Ascending aorta (tissue), 2 donors: Measurements from ENCODE around the gene MN1. TPM values are rescaled to one million over a fixed set of nuclear protein-coding genes. Genes with fewer than 3 reads are reported as not detected.

Experiments used
- DNase-seq, 2 donors: peaks; one replicate each; pipeline ENCODE4 v3.0.0-alpha.2; 2019; ENCODE audit warnings: low spot score in 2 of 2
- H3K27ac ChIP-seq, 2 donors: fragments of 200-600 bp; sonication (generic); one replicate each; pipeline ENCODE4 v1.5.1; 2016 to 2017; ENCODE audit warnings: mild to moderate bottlenecking in 1 of 2
- H3K27me3 ChIP-seq: fragments of 200-600 bp; sonication (generic); one replicate; pipeline ENCODE4 v1.5.1; 2017
- H3K36me3 ChIP-seq, 2 donors: fragments of 200-600 bp; sonication (generic); one replicate each; pipeline ENCODE4 v1.5.1; 2016
- H3K4me1 ChIP-seq, 2 donors: fragments of 200-600 bp; sonication (generic); one replicate each; pipeline ENCODE4 v1.5.1; 2016 to 2017; ENCODE audit warnings: mild to moderate bottlenecking in 1 of 2
- H3K4me3 ChIP-seq, 2 donors: fragments of 200-600 bp; sonication (generic); one replicate each; pipeline ENCODE4 v1.5.1; 2016 to 2017; ENCODE audit warnings: mild to moderate bottlenecking in 1 of 2
- H3K9me3 ChIP-seq, 2 donors: fragments of 200-600 bp; sonication (generic); one replicate each; pipeline ENCODE4 v1.5.1; 2016
- CTCF ChIP-seq, 3 experiments: fragments of 200-600 bp in 2 of 3; fragments of 450-650 bp in 1 of 3; sonication (generic) in 2 of 3; IDR thresholded peaks; one replicate each; pipeline ENCODE4 v1.5.1; 2016 to 2019; ENCODE audit warnings: antibody characterized with exemption in 3 of 3, mild to moderate bottlenecking in 1 of 3, moderate library complexity in 1 of 3
- intact Hi-C: fragments of 100-400 bp; cut with DNase I; formaldehyde crosslinking; loops from one replicate; pipeline ENCODE4 v1.15.1; 2023
- total RNA-seq: library from RNA; depleted of rRNA; stranded (reverse); fragments of >200 nt; gene quantifications from one replicate; pipeline ENCODE4 v1.1.0, GENCODE V29; 2016

MN1 gene
- total RNA-seq, 1 donor from 2014 or later: 23.0 TPM

GRCh38 chr22:27801202-27801615 lies 347 bp downstream of the MN1 start:
- peak overlapping the region; percentile 92 to 96 for H3K27ac ChIP-seq
- H3K36me3 ChIP-seq: peaks cover 0 to 4% of the 10 kb centered on the region in 2 donors

DNA sequence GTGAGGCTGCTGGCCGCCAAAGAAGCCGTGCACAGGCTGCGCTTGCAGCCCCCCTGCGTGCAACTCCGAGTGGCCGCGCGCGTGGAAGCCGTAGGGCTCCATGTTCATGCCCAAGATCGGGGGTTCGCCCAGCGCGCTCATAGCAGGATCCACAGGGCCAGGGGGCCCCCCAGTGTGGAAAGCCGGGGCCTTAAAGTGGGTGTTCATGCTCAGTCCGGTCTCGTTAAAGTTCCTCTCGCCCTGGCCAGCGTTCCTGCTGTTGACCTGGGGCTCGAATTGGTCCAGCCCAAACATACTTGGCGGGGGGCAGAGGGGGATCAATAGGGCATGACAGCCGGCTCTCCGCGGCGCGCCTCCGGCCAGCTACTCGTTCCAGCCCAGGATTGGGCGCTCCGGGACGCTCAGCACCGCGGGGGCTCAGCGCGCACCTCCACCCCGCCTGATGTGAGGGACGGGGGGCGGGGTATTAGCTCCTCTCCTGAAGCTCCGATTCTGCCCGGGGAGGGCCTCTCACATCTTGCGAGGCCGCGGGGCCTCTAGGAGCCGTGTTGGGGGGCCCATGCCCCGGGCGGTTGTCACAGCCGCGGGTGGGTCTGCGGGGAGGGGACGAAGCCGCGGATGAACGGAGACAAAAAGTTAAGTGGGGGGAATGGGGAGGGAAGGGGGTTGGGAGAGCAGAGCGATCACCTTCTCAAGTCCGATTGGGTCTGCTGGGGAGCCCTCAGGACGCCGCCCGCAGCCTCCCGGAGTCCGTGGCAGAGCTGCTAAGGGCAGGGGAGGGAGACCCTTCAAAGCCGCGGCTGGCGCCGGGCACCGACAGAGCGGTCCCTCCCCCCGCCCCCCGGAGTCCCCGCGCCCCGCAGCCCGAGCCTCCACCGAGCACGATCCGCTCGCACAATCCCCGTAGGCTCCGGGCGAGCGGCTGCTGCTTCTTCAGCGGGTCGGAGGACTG lies 1.0 kb downstream of the MN1 start:
- Histone ChIP-seq H3K36me3 (peaks cover 0 to 4% of the 10 kb centered on the region in 2 donors), H3K9me3 (no peaks in the 10 kb centered on the region), H3K27me3 (no peaks in the 10 kb centered on the region), H3K4me1 (peaks cover 2 to 32% of the 10 kb centered on the region in 2 donors), H3K4me3 (peak overlapping the region; percentile 77 to 79), H3K27ac (peak overlapping the region; percentile 92 to 96)
- no peak for TF ChIP-seq CTCF (IDR thresholded peaks at IDR 0.05)
- intact Hi-C loops: loop anchor here (2.0 to 10.0 kb wide), 5 partner anchors 198 to 1044 kb away; no protein-coding TSS in a partner anchor
- DNase-seq: peak in 1 of 2 donors; percentile 62

More at GRCh38 chr22:27801202-27801615, 347 bp downstream of the MN1 start:
- no peak for DNase-seq
- no peaks in the 10 kb centered on the region for H3K27me3 ChIP-seq
- intact Hi-C loops: loop anchor here (2.0 to 10.0 kb wide), 5 partner anchors 199 to 1044 kb away; no protein-coding TSS in a partner anchor
- H3K4me1 ChIP-seq: peaks cover 2 to 32% of the 10 kb centered on the region in 2 donors
- H3K9me3 ChIP-seq: no peaks in the 10 kb centered on the region
- peak overlapping the region; percentile 77 to 79 for H3K4me3 ChIP-seq
- peak in 1 of 3 experiments; percentile 9 for TF ChIP-seq CTCF (IDR thresholded peaks at IDR 0.05)

DNA sequence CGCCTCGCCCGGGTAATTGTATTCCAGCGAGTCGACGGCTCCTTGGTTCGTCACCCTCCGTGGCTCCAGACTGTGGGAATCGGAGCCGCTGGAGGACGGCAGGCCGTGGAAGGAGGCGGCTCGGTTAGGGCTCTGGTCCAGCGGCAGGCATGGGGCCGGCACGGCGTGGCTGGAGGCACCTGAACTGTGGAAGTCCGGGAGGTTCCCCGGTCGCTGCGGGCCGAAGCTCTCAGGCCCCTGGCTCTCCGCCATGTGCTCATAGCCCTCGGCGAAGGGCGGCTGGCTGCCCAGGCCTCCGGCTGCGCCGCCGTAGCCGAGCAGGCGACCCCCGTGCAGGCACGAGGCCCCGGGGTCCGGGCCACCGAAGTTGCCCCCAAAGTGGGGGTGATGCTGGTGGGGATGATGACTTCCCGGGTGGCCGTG lies 1.7 kb downstream of the MN1 start:
- Histone ChIP-seq H3K9me3 (no peaks in the 10 kb centered on the region), H3K36me3 (peaks cover 0 to 4% of the 10 kb centered on the region in 2 donors), H3K4me3 (peak overlapping the region; percentile 77 to 79), H3K4me1 (peaks cover 2 to 32% of the 10 kb centered on the region in 2 donors), H3K27ac (peak overlapping the region; percentile 92 to 96), H3K27me3 (no peaks in the 10 kb centered on the region)
- no peak for TF ChIP-seq CTCF (IDR thresholded peaks at IDR 0.05)
- DNase-seq: peak in 1 of 2 donors; percentile 70
- intact Hi-C loops: loop anchor here (2.0 to 10.0 kb wide), 5 partner anchors 198 to 1043 kb away; no protein-coding TSS in a partner anchor

GRCh38 chr22:27799015-27799826 lies 2.3 kb downstream of the MN1 start:
- peak overlapping the region; percentile 77 to 79 for H3K4me3 ChIP-seq
- TF ChIP-seq CTCF (IDR thresholded peaks at IDR 0.05): no peak
- H3K9me3 ChIP-seq: no peaks in the 10 kb centered on the region
- no peaks in the 10 kb centered on the region for H3K27me3 ChIP-seq
- DNase-seq: peak in 1 of 2 donors; percentile 63
- H3K4me1 ChIP-seq: peaks cover 2 to 27% of the 10 kb centered on the region in 2 donors
- peak overlapping the region; percentile 92 to 96 for H3K27ac ChIP-seq
- peaks cover 0 to 4% of the 10 kb centered on the region in 2 donors for H3K36me3 ChIP-seq
- intact Hi-C loops: no loop called here

- no peak for TF ChIP-seq CTCF (IDR thresholded peaks at IDR 0.05)
- intact Hi-C loops: no loop called here
- Histone ChIP-seq H3K4me3 (peak overlapping the region; percentile 77 to 79), H3K36me3 (peaks cover 0 to 4% of the 10 kb centered on the region in 2 donors), H3K4me1 (peaks cover 2 to 31% of the 10 kb centered on the region in 2 donors), H3K27ac (peak overlapping the region; percentile 92 to 96), H3K27me3 (no peaks in the 10 kb centered on the region), H3K9me3 (no peaks in the 10 kb centered on the region)
- DNase-seq: no peak
Measured at GRCh38 chr22:27798511-27799014, 3.0 kb downstream of the MN1 start.
